Measurements from ENCODE around the gene REXO2. TPM values are rescaled to one million over a fixed set of nuclear protein-coding genes. Genes with fewer than 3 reads are reported as not detected.

The REXO2 gene
- total RNA-seq (2021) = 117 and 145 TPM in 2 replicates
- Bru-seq, nascent RNA = percentile 92 among the genes with signal in this experiment
- percentile 98 among the genes with signal in this experiment for BruChase-seq, experiment 1, labeled RNA remaining after a 2-hour chase
- percentile 93 among the genes with signal in this experiment for BruChase-seq, experiment 2, labeled RNA remaining after a 6-hour chase
- long read RNA-seq, transcript REXO2-220 (7 exons, 1,158 nt) = major isoform, 243 of 277 reads
- long read RNA-seq, transcript REXO2-205 (6 exons, 664 nt) = minor isoform, 5 of 277 reads
- long read RNA-seq, partial matches to known transcripts = 2 of 277 reads
- long read RNA-seq, other reads (novel, unspliced or antisense) = 21 of 277 reads

- peaks cover 24% of the 10 kb centered on the region for H3K36me3 ChIP-seq (ENCODE audit: low read depth)
- H3K27me3 ChIP-seq (ENCODE audit: insufficient read depth, low read depth) = no peaks in the 10 kb centered on the region
- H3K4me3 ChIP-seq = peak within 1 kb of the TSS; percentile 80
- TF ChIP-seq CTCF (conservative IDR thresholded peaks at IDR 0.05) = peak; percentile 48; the same call in 1 of the 2 replicates
- no peak for TF ChIP-seq EZH2 (IDR thresholded peaks at IDR 0.05; ENCODE audit: low read depth)
- peak; percentile 92 to 97 for DNase-seq
- POLR2A ChIA-PET (ENCODE audit: unreplicated experiment) = interaction anchor here (0.5 to 1.3 kb wide), 3 partner anchors 23 to 563 kb away, joined by 4 to 8 read pairs (median 8); no protein-coding TSS in a partner anchor
- H3K4me2 ChIP-seq = peak within 1 kb of the TSS; percentile 93
- no TSS peak for BruUV-seq (replicated peaks)
- H4K20me1 ChIP-seq (ENCODE audit: insufficient read depth) = peaks cover 42% of the 10 kb centered on the region
- peaks cover 52% of the 10 kb centered on the region for H3K79me2 ChIP-seq (ENCODE audit: low read depth)
- H3K9me2 ChIP-seq (ENCODE audit: insufficient read depth) = no peaks in the 10 kb centered on the region
- peak within 1 kb of the TSS; percentile 92 for H2AFZ ChIP-seq
- H3K27ac ChIP-seq = peak within 1 kb of the TSS; percentile 83
- intact Hi-C loops (cut with micrococcal nuclease; ENCODE audit: unreplicated experiment) = loop anchor here (1.0 to 2.0 kb wide), 3 partner anchors 39 to 99 kb away; partner anchors contain the start of genes C11orf71 and RBM7
- peaks cover 33% of the 10 kb centered on the region for H3K4me1 ChIP-seq (replicated peaks; ENCODE audit: insufficient read depth)
- CTCF ChIA-PET = interaction anchor here (0.7 to 1.2 kb wide), 2 partner anchors 80 to 99 kb away, joined by 6 to 14 read pairs; no protein-coding TSS in a partner anchor
- H3F3A ChIP-seq (ENCODE audit: insufficient read depth, low read depth) = peaks cover 25% of the 10 kb centered on the region
- no peaks in the 10 kb centered on the region for H3K9me3 ChIP-seq (ENCODE audit: insufficient read depth, low read depth)
These were observed at the start of gene REXO2 for GRCh38 chr11:114439229-114440120. REXO2 (plus strand) TSS chr11:114439467; CDS start chr11:114439529, 62 bp downstream.

GRCh38 chr11:114392735-114393667 is 46.3 kb upstream of the REXO2 start:
- TF ChIP-seq CTCF (conservative IDR thresholded peaks at IDR 0.05) (no peak), EZH2 (IDR thresholded peaks at IDR 0.05; ENCODE audit: low read depth) (no peak)
- Histone ChIP-seq H3K36me3 (ENCODE audit: low read depth) (no peaks in the 10 kb centered on the region), H2AFZ (no peak overlapping the region), H4K20me1 (ENCODE audit: insufficient read depth) (no peaks in the 10 kb centered on the region), H3K79me2 (ENCODE audit: low read depth) (peaks cover 1% of the 10 kb centered on the region), H3K4me3 (no peak overlapping the region), H3K27me3 (ENCODE audit: insufficient read depth, low read depth) (no peaks in the 10 kb centered on the region), H3K9me2 (ENCODE audit: insufficient read depth) (no peaks in the 10 kb centered on the region; the same call in 1 of the 2 replicates), H3K27ac (no peak overlapping the region), H3K4me2 (no peak overlapping the region), H3K4me1 (replicated peaks; ENCODE audit: insufficient read depth) (peaks cover 10% of the 10 kb centered on the region; the same call in 1 of the 2 replicates), H3F3A (ENCODE audit: insufficient read depth, low read depth) (no peaks in the 10 kb centered on the region), H3K9me3 (ENCODE audit: insufficient read depth, low read depth) (no peaks in the 10 kb centered on the region)
- DNase-seq = no peak
- ChIA-PET CTCF (no interaction called here), POLR2A (ENCODE audit: unreplicated experiment) (no interaction called here)
- intact Hi-C loops (cut with micrococcal nuclease; ENCODE audit: unreplicated experiment) = no loop called here
- no TSS peak for BruUV-seq (replicated peaks)

Measured in PC-9 (cell line).